Measurements from ENCODE around the gene CDH9. TPM values are rescaled to one million over a fixed set of nuclear protein-coding genes. Genes with fewer than 3 reads are reported as not detected.

The CDH9 gene
- total RNA-seq, 1 donor from 2014 or later = 0.65 TPM

GRCh38 chr5:27048510-27048909, 10.1 kb upstream of the CDH9 start:
- no peak for DNase-seq (ENCODE audit: low spot score in 2 of 2, unreplicated experiment in 2 of 2)
- TF ChIP-seq CTCF (IDR thresholded peaks at IDR 0.05; ENCODE audit: unreplicated experiment) = no peak
- Mint-ChIP-seq H3K4me1 (no peaks in the 10 kb centered on the region), H3K36me3 (no peaks in the 10 kb centered on the region), H3K9me3 (peaks cover 17% of the 10 kb centered on the region), H3K27me3 (ENCODE audit: low read depth) (no peaks in the 10 kb centered on the region), H3K4me3 (no peak overlapping the region), H3K27ac (no peak overlapping the region)

- Mint-ChIP-seq H3K9me3 (peaks cover 10% of the 10 kb centered on the region), H3K27me3 (ENCODE audit: low read depth) (peaks cover 5% of the 10 kb centered on the region), H3K4me3 (no peak overlapping the region), H3K36me3 (no peaks in the 10 kb centered on the region), H3K27ac (no peak overlapping the region), H3K4me1 (peaks cover 5% of the 10 kb centered on the region)
- TF ChIP-seq CTCF (IDR thresholded peaks at IDR 0.05; ENCODE audit: unreplicated experiment) = no peak
- no peak for DNase-seq (ENCODE audit: low spot score in 2 of 2, unreplicated experiment in 2 of 2)
Observed at GRCh38 chr5:27041372-27041771, 3.0 kb upstream of the CDH9 start.

GRCh38 chr5:27034565-27034964, 3.8 kb downstream of the CDH9 start:
- Mint-ChIP-seq H3K27ac (no peak overlapping the region), H3K4me1 (peaks cover 5% of the 10 kb centered on the region), H3K4me3 (no peak overlapping the region), H3K9me3 (no peaks in the 10 kb centered on the region), H3K27me3 (ENCODE audit: low read depth) (peaks cover 5% of the 10 kb centered on the region), H3K36me3 (no peaks in the 10 kb centered on the region)
- DNase-seq (ENCODE audit: low spot score in 2 of 2, unreplicated experiment in 2 of 2) = no peak
- TF ChIP-seq CTCF (IDR thresholded peaks at IDR 0.05; ENCODE audit: unreplicated experiment) = no peak

GRCh38 chr5:27026801-27027200, 11.6 kb downstream of the CDH9 start:
- H3K36me3 Mint-ChIP-seq = no peaks in the 10 kb centered on the region
- peaks cover 4% of the 10 kb centered on the region for H3K4me1 Mint-ChIP-seq
- DNase-seq (ENCODE audit: low spot score in 2 of 2, unreplicated experiment in 2 of 2) = no peak
- no peak overlapping the region for H3K27ac Mint-ChIP-seq
- TF ChIP-seq CTCF (IDR thresholded peaks at IDR 0.05; ENCODE audit: unreplicated experiment) = no peak
- no peak overlapping the region for H3K4me3 Mint-ChIP-seq
- H3K27me3 Mint-ChIP-seq (ENCODE audit: low read depth) = no peaks in the 10 kb centered on the region
- H3K9me3 Mint-ChIP-seq = peaks cover 4% of the 10 kb centered on the region

- no peak overlapping the region for H3K4me3 Mint-ChIP-seq
- no peaks in the 10 kb centered on the region for H3K27me3 Mint-ChIP-seq (ENCODE audit: low read depth)
- no peak for DNase-seq (ENCODE audit: low spot score in 2 of 2, unreplicated experiment in 2 of 2)
- H3K27ac Mint-ChIP-seq = no peak overlapping the region
- peaks cover 4% of the 10 kb centered on the region for H3K9me3 Mint-ChIP-seq
- no peak for TF ChIP-seq CTCF (IDR thresholded peaks at IDR 0.05; ENCODE audit: unreplicated experiment)
- H3K4me1 Mint-ChIP-seq = peaks cover 5% of the 10 kb centered on the region
- H3K36me3 Mint-ChIP-seq = no peaks in the 10 kb centered on the region
Observed at GRCh38 chr5:27026063-27026462, 12.3 kb downstream of the CDH9 start.

- Mint-ChIP-seq H3K36me3 (no peaks in the 10 kb centered on the region), H3K4me3 (no peak overlapping the region), H3K27me3 (ENCODE audit: low read depth) (no peaks in the 10 kb centered on the region), H3K27ac (no peak overlapping the region), H3K9me3 (no peaks in the 10 kb centered on the region), H3K4me1 (peaks cover 9% of the 10 kb centered on the region)
- no peak for DNase-seq (ENCODE audit: low spot score in 2 of 2, unreplicated experiment in 2 of 2)
- TF ChIP-seq CTCF (IDR thresholded peaks at IDR 0.05; ENCODE audit: unreplicated experiment) = no peak
Observed at GRCh38 chr5:27021471-27021870, 16.9 kb downstream of the CDH9 start.

Data from mesothelial cell of epicardium (in vitro differentiated cells).